ENCODE results near the gene PRRC2C. TPM values are rescaled to one million over a fixed set of nuclear protein-coding genes. Genes with fewer than 3 reads are reported as not detected.

PRRC2C gene
- polyA plus RNA-seq, 1 of the 3 experiments (the other 2 are of a cell fraction): 39.9 TPM

DNA sequence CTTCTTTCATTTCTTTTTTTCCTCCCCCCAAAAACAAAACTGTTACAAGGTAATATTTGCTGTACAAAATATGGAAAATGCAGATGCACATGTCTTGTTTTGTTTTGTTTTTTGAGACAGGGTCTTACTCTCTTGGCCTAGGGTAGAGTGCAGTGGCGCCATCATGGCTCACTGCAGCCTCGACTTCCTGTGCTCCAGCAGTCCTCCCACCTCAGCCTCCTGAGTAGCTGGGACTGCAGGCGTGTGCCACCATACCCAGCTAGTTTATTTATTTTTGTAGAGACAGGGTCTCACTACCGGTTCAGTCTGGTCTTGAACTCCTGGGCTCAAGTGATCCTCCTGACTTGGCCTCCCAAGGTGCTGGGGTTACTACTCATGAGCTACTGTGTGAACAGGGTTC, 15.5 kb downstream of the PRRC2C start:
- peaks cover 0 to 32% of the 10 kb centered on the region in 2 experiments for H3K36me3 ChIP-seq (replicated peaks in 1 of 2; ENCODE audit: control insufficient read depth in 1 of 2, insufficient read depth in 2 of 2, low read length in 1 of 2)
- H3K27me3 ChIP-seq (ENCODE audit: insufficient read depth): no peaks in the 10 kb centered on the region
- POLR2A ChIA-PET: no interaction called here
- peaks cover 100% of the 10 kb centered on the region for H4K20me1 ChIP-seq (ENCODE audit: insufficient read depth)
- no peak for DNase-seq
- H3K9me3 ChIP-seq: no peaks in the 10 kb centered on the region
- peaks cover 3% of the 10 kb centered on the region for H3F3A ChIP-seq (replicated peaks; ENCODE audit: insufficient read depth)
- no peaks in the 10 kb centered on the region for H3K9me2 ChIP-seq
- 94% methylated on average over 4 of the region's 4 CpGs for WGBS (ENCODE audit: low lambda C conversion rate)
- H3K4me2 ChIP-seq: no peak overlapping the region
- H3K9ac ChIP-seq: no peak overlapping the region
- H3K79me2 ChIP-seq (ENCODE audit: insufficient read depth): peaks cover 100% of the 10 kb centered on the region
- no peak overlapping the region for H3K27ac ChIP-seq (ENCODE audit: low read depth in 2 of 2, low read length in 1 of 2)
- no peaks in the 10 kb centered on the region for H3K4me1 ChIP-seq (ENCODE audit: control insufficient read depth in 1 of 2, insufficient read depth in 2 of 2, low read depth in 1 of 2, low read length in 1 of 2)
- CTCF ChIA-PET: interaction anchor here (2.2 kb wide), 1 partner anchor 15 kb away, joined by 16 read pairs; the partner anchor contains the start of gene PRRC2C
- no peak overlapping the region for H3K4me3 ChIP-seq (ENCODE audit: low read depth in 2 of 2, low read length in 1 of 2)
- no peak overlapping the region for H2AFZ ChIP-seq (ENCODE audit: low read depth)
- TF ChIP-seq, protein P1, sequence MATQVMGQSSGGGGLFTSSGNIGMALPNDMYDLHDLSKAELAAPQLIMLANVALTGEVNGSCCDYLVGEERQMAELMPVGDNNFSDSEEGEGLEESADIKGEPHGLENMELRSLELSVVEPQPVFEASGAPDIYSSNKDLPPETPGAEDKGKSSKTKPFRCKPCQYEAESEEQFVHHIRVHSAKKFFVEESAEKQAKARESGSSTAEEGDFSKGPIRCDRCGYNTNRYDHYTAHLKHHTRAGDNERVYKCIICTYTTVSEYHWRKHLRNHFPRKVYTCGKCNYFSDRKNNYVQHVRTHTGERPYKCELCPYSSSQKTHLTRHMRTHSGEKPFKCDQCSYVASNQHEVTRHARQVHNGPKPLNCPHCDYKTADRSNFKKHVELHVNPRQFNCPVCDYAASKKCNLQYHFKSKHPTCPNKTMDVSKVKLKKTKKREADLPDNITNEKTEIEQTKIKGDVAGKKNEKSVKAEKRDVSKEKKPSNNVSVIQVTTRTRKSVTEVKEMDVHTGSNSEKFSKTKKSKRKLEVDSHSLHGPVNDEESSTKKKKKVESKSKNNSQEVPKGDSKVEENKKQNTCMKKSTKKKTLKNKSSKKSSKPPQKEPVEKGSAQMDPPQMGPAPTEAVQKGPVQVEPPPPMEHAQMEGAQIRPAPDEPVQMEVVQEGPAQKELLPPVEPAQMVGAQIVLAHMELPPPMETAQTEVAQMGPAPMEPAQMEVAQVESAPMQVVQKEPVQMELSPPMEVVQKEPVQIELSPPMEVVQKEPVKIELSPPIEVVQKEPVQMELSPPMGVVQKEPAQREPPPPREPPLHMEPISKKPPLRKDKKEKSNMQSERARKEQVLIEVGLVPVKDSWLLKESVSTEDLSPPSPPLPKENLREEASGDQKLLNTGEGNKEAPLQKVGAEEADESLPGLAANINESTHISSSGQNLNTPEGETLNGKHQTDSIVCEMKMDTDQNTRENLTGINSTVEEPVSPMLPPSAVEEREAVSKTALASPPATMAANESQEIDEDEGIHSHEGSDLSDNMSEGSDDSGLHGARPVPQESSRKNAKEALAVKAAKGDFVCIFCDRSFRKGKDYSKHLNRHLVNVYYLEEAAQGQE (IDR thresholded peaks at IDR 0.05; ENCODE audit: low read depth, low read length): no peak
- TF ChIP-seq CHD2 (IDR thresholded peaks at IDR 0.05; ENCODE audit: low read length, partially characterized antibody) (no peak), EP300 (IDR thresholded peaks at IDR 0.05; ENCODE audit: borderline replicate concordance in 1 of 2, low read depth in 1 of 2, low read length in 1 of 2) (no peak), RAD21 (IDR thresholded peaks at IDR 0.05; ENCODE audit: low read length) (no peak), GATA2 (CRISPR knock-in tag; IDR thresholded peaks at IDR 0.05) (no peak), TEAD4 (IDR thresholded peaks at IDR 0.05; ENCODE audit: borderline replicate concordance, insufficient read depth) (no peak), FOSL2 (IDR thresholded peaks at IDR 0.05; ENCODE audit: borderline replicate concordance, low read depth) (no peak), MEF2A (IDR thresholded peaks at IDR 0.05; ENCODE audit: borderline replicate concordance, low read depth) (no peak), ELF1 (IDR thresholded peaks at IDR 0.05) (no peak), NFIC (IDR thresholded peaks at IDR 0.05; ENCODE audit: borderline replicate concordance) (no peak), NRF1 (IDR thresholded peaks at IDR 0.05; ENCODE audit: low read depth, low read length) (no peak), SIN3A (IDR thresholded peaks at IDR 0.05; ENCODE audit: borderline replicate concordance, low read depth, low read length) (no peak)
- TF ChIP-seq, protein P2, sequence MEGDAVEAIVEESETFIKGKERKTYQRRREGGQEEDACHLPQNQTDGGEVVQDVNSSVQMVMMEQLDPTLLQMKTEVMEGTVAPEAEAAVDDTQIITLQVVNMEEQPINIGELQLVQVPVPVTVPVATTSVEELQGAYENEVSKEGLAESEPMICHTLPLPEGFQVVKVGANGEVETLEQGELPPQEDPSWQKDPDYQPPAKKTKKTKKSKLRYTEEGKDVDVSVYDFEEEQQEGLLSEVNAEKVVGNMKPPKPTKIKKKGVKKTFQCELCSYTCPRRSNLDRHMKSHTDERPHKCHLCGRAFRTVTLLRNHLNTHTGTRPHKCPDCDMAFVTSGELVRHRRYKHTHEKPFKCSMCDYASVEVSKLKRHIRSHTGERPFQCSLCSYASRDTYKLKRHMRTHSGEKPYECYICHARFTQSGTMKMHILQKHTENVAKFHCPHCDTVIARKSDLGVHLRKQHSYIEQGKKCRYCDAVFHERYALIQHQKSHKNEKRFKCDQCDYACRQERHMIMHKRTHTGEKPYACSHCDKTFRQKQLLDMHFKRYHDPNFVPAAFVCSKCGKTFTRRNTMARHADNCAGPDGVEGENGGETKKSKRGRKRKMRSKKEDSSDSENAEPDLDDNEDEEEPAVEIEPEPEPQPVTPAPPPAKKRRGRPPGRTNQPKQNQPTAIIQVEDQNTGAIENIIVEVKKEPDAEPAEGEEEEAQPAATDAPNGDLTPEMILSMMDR (IDR thresholded peaks at IDR 0.05): no peak
- TF ChIP-seq, protein P3, sequence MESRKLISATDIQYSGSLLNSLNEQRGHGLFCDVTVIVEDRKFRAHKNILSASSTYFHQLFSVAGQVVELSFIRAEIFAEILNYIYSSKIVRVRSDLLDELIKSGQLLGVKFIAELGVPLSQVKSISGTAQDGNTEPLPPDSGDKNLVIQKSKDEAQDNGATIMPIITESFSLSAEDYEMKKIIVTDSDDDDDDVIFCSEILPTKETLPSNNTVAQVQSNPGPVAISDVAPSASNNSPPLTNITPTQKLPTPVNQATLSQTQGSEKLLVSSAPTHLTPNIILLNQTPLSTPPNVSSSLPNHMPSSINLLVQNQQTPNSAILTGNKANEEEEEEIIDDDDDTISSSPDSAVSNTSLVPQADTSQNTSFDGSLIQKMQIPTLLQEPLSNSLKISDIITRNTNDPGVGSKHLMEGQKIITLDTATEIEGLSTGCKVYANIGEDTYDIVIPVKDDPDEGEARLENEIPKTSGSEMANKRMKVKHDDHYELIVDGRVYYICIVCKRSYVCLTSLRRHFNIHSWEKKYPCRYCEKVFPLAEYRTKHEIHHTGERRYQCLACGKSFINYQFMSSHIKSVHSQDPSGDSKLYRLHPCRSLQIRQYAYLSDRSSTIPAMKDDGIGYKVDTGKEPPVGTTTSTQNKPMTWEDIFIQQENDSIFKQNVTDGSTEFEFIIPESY (IDR thresholded peaks at IDR 0.05; ENCODE audit: borderline replicate concordance, low read depth): no peak
- TF ChIP-seq, protein P4, sequence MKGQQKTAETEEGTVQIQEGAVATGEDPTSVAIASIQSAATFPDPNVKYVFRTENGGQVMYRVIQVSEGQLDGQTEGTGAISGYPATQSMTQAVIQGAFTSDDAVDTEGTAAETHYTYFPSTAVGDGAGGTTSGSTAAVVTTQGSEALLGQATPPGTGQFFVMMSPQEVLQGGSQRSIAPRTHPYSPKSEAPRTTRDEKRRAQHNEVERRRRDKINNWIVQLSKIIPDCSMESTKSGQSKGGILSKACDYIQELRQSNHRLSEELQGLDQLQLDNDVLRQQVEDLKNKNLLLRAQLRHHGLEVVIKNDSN (IDR thresholded peaks at IDR 0.05; ENCODE audit: borderline replicate concordance, low read depth): no peak

Measured in SK-N-SH (cell line).